GM12891 (cell line): ENCODE measurements around the gene TSACC.

ENCODE experiments used
- DNase-seq: peaks from one replicate; pipeline ENCODE4 v3.0.0; 2011; ENCODE audit warnings: low spot score; ENCODE audit not compliant: insufficient read length
- FAIRE-seq: peaks from 2 replicates; lab custom pipeline; 2011; peaks lifted over from hg19 to GRCh38; lab: Jason Lieb, UNC
- PAX5 ChIP-seq: IDR thresholded peaks from 2 replicates; pipeline ENCODE4 v1.6.1; 2011; ENCODE audit warnings: low read length, moderate library complexity, mild to moderate bottlenecking; ENCODE audit not compliant: insufficient read depth, severe bottlenecking
- POLR2A ChIP-seq: IDR thresholded peaks from 2 replicates; pipeline ENCODE4 v1.6.1; 2011; ENCODE audit warnings: low read depth, low read length, control low read depth
- POLR2AphosphoS5 ChIP-seq: IDR thresholded peaks from 2 replicates; pipeline ENCODE4 v1.6.1; 2011; ENCODE audit warnings: low read depth, low read length, control low read depth
- POU2F2 ChIP-seq: IDR thresholded peaks from 2 replicates; pipeline ENCODE4 v1.6.1; 2011; ENCODE audit warnings: low read depth, mild to moderate bottlenecking, control low read depth, low read length, moderate library complexity
- SPI1 ChIP-seq: IDR thresholded peaks from 2 replicates; pipeline ENCODE4 v1.6.1; 2011; ENCODE audit warnings: low read depth, low read length, control low read depth
- TAF1 ChIP-seq: IDR thresholded peaks from 2 replicates; pipeline ENCODE4 v1.6.1; 2011; ENCODE audit warnings: low read depth, low read length, control low read depth

TSACC gene

GRCh38 chr1:156384658-156385057 is 46.3 kb downstream of the TSACC start:
- FAIRE-seq (no peak), DNase-seq (no peak)
- TF ChIP-seq SPI1: no peak
- TF ChIP-seq TAF1: no peak
- no peak for TF ChIP-seq POU2F2
- TF ChIP-seq POLR2AphosphoS5: no peak
- TF ChIP-seq PAX5: no peak
- TF ChIP-seq POLR2A: no peak

- peak; percentile 83 for FAIRE-seq
- peak; percentile 74 for DNase-seq
- TF ChIP-seq POLR2AphosphoS5: no peak
- no peak for TF ChIP-seq TAF1
- TF ChIP-seq SPI1: no peak
- TF ChIP-seq POLR2A: no peak
- no peak for TF ChIP-seq POU2F2
- TF ChIP-seq PAX5: no peak
Measured at GRCh38 chr1:156385534-156386031, 47.3 kb downstream of the TSACC start.

- no peak for TF ChIP-seq PAX5
- FAIRE-seq (no peak), DNase-seq (no peak)
Measured at GRCh38 chr1:156386134-156386901, 48.0 kb downstream of the TSACC start.

- no peak for DNase-seq
- FAIRE-seq: no peak
- TF ChIP-seq POLR2AphosphoS5 (no peak), PAX5 (no peak), POLR2A (no peak), SPI1 (no peak), TAF1 (no peak), POU2F2 (no peak)
Measured at GRCh38 chr1:156386949-156387869, 48.9 kb downstream of the TSACC start.

- no peak for TF ChIP-seq TAF1
- TF ChIP-seq POU2F2: no peak
- no peak for TF ChIP-seq POLR2A
- TF ChIP-seq SPI1: no peak
- no peak for TF ChIP-seq POLR2AphosphoS5
- no peak for TF ChIP-seq PAX5
- no peak for FAIRE-seq
- DNase-seq: no peak
Measured at GRCh38 chr1:156387870-156388173, 49.5 kb downstream of the TSACC start.

GRCh38 chr1:156388174-156389137 is 50.1 kb downstream of the TSACC start:
- no peak for FAIRE-seq
- TF ChIP-seq PAX5 (no peak), TAF1 (no peak), POLR2AphosphoS5 (no peak), POU2F2 (no peak), POLR2A (no peak), SPI1 (no peak)
- no peak for DNase-seq

GRCh38 chr1:156389311-156389710 is 51.0 kb downstream of the TSACC start:
- DNase-seq: no peak
- FAIRE-seq: no peak
- TF ChIP-seq POLR2A (no peak), SPI1 (no peak), POU2F2 (no peak), PAX5 (no peak), TAF1 (no peak), POLR2AphosphoS5 (no peak)

GRCh38 chr1:156390469-156391365 is 52.4 kb downstream of the TSACC start:
- no peak for TF ChIP-seq PAX5
- TF ChIP-seq POLR2A: no peak
- TF ChIP-seq TAF1: no peak
- TF ChIP-seq SPI1: no peak
- TF ChIP-seq POU2F2: no peak
- TF ChIP-seq POLR2AphosphoS5: no peak
- no peak for DNase-seq
- FAIRE-seq: no peak
